Left renal cortex interstitium (tissue), 4 donors: ENCODE measurements around the gene SGCD. TPM values are rescaled to one million over a fixed set of nuclear protein-coding genes. Genes with fewer than 3 reads are reported as not detected.

Experiments used
- DNase-seq, 4 donors: peaks; one replicate each; pipeline ENCODE4 v3.0.0-alpha.2; 2013; ENCODE audit warnings: low read depth in 4 of 4, low spot score in 2 of 4, missing footprints in 1 of 4
- polyA plus RNA-seq, 4 donors: library from polyadenylated mRNA; unstranded; fragments of 120-200 nt; gene quantifications; one replicate each; pipeline ENCODE4 v1.2.1, GENCODE V29; 2013; ENCODE audit not compliant: insufficient read length in 4 of 4

The SGCD gene
- polyA plus RNA-seq, 4 donors = 3.8 to 6.0 (median 5.2) TPM

DNA sequence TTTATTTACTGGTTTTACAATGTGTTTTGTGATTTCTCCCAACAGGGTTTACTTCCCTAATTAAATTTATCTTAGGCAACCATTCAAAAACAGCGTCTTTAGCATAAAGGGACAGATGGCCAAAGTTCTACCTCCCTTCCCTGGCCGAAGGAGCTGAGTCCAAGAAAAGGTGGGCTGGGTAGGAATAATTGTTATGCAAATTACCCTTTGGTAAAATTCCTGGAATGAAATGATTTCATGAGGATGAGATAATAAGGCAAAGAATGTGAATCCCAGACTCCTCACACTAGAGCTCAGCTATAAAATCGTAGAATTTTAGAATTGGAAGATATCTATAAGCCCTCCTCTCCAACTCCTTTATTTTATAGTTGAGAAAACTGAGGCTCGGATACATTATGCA, 119.6 kb downstream of the SGCD start:
- no peak for DNase-seq

DNA sequence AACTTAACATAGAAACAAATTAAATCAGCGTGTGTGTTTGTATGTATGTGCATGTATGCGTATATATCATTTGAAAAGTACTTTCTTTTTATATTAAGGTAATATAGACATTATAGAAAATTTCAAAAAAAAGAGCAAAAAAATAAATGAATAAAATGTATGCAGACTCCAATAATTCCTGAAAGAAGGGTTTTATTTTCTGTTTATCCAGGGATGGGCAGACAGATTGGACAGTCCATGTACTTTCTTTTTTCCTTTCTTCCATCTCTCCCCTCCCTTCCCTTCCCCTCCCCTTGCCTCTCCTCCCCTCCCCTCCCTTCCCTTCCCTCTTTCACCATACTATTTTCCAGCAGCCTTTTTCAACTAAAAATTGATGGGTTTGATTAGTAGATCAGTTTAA, 123.8 kb downstream of the SGCD start:
- no peak for DNase-seq

DNA sequence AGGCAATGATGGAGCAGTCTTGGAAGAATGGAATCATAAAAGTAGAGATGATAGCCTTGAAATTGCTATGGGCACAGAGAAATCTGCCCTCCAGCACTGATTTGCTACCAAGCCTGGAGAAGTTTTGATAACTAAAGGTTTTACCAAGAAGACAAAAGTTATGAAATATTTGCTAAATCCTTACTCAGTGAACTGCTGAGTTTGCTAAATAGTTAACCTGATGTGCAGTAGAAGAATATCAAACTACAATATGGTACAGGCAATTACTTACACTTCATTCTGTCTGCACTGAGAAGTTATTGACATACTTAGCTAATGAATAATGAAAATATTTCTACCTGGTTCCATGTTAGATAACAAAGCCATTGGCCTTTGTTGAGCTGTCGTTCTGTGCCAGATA, 124.5 kb downstream of the SGCD start:
- no peak for DNase-seq

DNA sequence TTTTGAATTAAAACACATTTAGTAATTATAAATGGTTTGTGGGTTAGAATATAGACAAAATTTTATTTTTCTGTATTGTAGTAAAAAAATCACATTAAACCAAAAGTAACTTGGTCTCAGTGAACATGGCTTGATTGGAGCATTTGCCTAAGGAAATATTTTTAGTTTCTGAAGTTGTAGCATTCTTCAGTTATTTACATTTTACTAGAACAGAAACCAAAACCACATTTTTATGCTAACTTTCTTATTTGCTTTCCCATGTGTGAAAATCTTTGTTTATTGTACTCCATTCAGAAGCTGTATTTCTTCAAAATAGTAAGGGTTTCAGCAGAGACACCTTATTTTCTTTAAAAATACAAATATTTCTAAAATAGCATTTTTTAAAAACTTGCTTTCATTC, 129.9 kb downstream of the SGCD start:
- no peak for DNase-seq

DNA sequence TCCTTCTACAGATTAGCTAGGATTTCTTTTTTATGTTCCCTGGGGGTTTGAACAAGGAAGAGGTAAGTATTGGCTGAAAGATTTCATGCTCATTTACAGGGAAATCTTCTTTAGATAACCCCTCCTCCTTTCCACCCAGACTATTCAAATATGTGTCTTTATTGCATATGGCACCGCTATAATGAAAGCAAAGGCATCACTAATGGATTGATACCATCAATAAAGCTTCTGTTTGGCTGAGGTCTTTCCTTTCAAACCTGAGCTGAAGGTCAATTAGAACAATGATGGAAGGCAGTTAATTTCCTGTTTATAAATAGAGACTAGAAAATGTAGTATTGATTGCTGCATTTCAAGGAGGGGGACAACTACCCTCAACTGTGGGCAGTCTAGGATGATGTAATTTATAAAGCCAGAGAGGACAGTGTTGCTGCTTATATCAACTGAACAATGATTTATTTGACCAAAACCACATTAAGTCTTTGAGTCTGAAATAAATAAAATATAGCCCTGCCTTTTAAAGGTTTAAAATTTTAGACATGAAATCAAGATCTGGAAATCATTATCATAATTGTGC, 132.9 kb downstream of the SGCD start:
- DNase-seq = no peak

DNA sequence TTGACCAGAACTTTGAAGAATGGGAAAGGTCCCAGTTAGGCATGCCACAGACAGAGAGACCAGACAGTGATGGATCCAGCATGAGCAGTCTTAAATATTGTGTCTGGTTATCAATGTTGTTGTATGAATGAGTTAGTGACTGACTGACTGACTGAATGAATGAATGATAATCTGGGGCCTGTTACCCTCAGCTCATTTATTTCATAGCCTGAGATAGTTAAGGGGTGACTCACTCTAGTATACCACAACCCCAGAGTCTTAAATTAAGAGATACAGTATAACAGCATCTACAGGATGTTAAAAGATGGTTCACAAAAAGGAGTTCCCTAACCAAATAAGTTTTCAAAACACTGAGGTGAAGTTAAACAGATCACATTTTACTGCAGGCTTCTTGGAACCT, 133.5 kb downstream of the SGCD start:
- DNase-seq = no peak

DNA sequence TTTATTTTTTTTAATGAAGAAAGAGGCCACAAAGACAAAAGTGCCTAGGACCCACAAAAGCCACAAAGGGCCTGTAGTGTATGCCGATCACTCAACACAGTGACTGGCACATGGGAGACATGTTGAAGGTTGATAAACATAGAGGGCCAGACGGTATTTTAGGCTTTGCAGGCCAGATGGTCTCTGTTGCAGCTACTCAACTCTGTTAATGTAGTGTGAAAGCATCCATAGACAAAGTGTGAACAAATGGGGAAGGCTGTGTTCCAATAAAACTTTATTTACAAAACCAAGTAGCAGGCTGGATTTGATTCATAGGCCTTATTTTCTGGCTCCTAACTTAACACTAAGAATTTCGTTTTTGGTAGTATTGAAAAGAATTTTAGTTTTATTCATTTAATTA, 139.9 kb downstream of the SGCD start:
- DNase-seq = no peak

DNA sequence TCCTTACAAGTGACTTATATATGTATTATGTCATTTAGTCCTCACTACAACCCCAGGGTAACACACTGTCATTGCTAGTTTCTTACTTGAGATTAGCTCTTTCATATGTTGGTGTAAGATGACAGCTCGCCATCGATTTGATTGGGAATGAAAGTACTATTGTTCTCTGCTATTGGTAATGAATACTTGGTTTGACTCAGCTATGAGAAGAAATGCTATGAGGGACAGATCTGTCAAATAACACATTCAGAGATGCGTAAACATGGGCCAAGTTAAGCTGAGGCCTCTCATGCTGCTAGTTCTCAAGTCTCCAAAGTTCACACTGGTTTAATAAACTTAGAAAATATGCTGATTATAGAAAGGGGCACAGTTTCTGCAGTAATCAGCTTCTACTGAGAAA, 142.7 kb downstream of the SGCD start:
- no peak for DNase-seq

DNA sequence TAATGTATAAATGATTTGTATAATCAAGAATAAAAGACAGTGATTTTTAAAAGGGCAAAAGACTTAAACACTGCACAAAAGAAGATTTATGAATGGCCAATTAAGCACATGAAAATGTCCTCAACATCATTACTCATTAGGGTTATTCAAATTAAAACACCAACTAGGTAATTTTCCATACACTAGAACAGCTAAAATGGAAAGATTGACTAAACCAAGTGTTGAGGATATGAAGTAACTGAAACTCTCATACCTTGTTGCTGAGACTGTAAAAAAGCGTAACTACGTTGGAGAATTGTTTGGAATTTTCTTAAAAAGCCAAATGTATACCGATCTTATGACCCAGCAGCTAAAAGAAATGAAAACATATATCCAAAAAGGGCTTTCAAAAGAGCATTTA, 144.9 kb downstream of the SGCD start:
- DNase-seq = no peak

DNA sequence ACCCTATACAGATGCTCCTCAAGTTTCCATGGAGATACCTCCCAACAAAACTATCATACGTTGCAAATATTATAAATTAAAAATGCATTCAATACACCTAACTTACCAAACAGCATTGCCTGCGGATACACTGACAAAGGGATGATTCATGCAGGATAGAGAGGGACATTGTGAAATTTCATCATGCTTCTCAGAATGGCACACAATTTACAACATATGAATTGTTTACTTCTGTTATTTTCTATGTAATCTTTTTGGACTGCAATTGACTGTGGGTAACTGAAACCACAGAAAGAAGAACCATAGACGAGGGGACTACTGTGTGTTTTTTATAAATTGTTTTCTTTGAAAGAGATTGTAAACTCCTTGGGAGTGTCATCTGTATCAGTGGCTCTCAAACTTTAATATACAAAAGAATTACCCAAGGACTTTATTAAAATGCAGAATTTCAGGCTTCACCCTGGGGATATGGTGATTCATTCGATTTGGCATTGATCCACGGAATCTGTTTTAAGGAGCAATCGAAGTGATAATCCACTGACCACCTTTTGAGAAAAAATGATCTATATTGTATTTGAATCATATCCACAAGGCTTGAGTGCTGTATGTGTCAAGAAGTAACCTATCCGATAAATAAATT, 146.4 kb downstream of the SGCD start:
- no peak for DNase-seq

DNA sequence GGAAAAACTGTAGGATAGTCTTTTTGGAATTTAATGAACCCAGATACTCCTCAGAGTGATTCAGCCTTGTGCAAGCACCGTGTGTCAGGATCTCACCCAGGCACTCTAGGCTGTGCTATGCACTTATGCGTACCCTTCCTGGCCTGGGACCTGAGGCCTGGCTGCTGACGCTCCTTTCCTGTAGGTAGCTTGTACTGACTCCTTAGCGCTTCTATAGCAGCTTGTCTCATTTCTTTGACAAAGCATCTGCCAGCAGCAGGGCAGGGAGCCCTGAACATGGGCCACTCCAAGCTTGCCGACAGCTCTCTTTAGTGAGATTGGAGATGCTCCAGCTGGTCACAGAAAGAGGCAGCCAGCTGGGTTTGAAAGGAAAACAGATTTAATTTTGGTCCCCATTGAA, 147.3 kb downstream of the SGCD start:
- no peak for DNase-seq

DNA sequence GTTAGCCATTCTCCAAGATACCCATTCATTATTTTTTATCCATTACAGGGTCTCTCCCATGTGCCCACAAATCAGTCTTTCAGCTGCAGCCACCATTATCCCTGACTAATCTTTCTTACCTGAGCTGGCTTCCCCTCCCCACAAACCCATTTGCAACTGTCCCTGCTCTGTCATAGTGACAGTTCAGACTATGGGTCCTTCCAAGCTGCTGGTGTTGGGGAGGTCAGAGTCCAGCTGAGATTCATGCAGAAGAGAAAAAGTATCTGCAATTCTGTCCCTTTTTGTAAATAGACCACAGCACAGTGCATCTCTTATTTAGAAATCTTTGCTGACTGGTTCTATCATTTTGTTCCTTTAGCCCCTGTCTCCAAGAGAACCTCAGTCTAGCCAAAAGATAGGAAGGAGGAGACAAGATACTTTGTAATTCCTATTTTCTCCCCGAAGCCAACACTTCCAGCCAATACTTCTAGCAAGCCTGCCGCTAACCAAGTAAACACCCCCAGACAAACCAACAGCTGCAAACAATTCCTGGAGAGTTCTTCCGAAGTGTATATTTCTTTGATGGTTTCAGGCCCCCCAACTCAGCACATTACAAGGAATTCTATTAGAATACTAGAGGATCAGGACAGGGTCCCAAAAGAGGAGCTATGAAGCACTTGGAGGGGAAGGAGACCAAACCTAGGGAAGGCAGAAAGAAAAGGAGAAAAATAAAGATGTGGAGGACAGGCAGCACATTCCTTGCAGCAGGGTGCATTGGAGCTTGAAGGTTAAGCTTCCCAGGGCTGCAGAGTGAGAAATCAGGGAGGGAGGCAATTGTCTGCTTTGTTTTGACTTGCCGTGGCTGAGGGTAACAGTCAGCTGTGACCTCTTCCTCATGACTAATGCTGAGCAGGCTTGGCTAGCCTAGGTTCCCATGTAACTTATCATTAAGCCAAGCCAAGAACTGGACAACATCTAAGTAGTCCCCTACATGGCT, 148.5 kb downstream of the SGCD start:
- peak; percentile 29 to 51 (median 36) for DNase-seq

DNA sequence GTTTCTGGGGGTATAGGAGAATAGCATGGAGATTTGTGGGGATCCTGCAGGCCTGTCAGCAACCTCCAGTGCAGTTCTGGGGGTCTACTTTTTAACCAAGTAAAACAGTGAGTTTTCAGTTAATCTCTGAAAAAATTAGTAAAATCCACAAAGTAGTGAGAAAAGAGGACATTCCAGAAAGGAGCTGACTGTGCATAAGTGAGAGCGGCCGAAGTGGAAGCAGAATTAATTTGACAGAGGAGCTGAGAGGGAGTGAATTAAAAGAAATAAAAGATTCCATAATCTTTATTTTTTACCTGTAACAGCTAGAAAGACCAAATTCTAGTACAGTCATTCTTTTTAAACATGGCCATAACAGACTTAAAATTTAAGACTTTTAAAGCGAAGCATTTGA, 149.2 kb downstream of the SGCD start:
- no peak for DNase-seq

DNA sequence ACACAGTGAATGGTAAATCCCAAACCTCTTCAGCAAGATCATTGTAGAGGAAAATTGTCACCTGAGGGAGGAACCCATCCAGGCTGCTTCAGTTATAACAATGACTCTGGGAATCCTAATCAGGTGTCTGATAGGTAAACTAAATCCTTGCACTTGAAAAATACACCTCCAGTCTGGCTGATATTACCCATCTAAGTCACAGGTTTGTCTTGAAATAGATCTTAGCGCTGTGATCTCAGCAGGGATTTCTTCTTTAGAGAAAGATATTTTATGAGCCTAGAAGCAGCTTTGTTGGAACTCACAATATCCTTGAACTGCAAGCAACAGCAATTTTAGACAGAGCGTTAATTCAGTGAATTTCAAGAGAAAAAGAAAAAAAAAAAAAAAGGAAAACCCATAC, 149.7 kb downstream of the SGCD start:
- no peak for DNase-seq

DNA sequence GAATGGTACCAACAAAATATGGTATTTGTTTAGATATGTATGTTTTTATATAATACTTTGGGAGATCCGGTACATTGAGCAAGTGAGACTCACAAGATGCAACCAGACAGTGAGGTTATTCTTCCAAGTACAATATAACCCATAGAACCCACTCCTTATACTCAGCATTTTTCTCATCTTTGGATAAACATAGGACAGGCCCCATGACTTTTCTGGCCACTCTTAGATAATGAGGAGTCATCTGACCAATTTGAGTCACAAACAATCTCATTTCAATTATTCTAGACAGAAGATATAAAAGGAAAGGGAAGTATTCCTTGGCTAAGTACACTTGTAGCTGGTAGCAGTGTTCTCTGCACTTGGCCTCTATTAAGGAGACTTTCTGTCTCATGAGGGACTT, 150.2 kb downstream of the SGCD start:
- no peak for DNase-seq

DNA sequence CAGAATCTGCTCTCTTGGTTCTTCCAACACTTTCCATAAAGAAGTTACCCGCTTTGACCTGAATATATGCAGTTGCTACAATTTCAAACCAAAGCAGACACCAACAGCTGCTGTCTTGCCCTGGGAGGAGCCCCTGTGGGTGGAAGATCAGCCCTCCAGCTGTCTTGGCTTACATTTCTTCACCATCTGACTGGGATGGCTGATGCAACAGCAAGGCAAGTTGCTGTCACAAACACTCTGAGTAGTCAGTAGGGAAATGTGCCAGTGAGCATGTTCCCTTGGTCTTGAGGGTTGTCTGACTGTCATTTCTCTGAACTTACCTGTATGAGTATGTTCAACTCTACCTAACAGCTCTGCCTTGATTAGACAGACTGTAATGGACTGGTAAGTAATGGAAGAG, 152.9 kb downstream of the SGCD start:
- DNase-seq = no peak

DNA sequence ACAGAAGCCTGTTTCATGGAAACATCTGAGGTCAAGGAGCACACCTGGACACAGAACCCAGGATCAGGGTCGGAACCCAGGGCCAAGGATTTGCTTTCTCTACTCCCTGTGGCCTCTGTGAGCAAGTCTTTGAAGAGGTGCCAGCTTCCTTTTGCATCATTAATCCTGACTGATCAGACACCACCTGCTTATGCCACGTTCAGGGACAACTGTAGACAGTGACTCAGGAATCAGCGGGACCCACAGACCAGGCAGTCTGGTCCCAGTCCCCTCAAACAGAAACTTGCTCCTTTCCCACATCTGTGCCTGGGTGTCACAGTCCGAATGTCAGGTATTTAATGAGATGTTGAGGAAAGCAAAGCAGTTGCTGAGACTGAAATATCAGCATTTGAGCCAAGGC, 154.8 kb downstream of the SGCD start:
- DNase-seq = no peak

DNA sequence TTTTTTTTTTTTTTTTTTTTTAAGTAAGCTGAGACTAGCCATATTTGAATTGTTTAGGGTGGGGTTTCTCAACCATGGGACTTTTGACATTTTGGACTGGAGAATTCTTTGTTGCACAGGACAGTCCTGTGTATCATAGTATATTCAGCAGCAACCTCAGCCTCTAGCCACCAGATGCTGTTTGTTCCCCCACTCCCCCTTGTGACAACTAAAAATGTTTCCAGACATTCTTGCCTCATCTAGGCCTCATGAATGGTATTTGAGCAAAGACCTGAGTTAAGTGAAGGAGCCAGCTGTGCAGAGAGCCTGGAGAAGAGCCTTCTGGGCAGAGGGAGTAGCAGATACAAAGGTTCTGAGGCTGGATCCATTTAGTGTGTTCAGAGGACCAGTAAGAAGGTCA, 155.9 kb downstream of the SGCD start:
- no peak for DNase-seq

DNA sequence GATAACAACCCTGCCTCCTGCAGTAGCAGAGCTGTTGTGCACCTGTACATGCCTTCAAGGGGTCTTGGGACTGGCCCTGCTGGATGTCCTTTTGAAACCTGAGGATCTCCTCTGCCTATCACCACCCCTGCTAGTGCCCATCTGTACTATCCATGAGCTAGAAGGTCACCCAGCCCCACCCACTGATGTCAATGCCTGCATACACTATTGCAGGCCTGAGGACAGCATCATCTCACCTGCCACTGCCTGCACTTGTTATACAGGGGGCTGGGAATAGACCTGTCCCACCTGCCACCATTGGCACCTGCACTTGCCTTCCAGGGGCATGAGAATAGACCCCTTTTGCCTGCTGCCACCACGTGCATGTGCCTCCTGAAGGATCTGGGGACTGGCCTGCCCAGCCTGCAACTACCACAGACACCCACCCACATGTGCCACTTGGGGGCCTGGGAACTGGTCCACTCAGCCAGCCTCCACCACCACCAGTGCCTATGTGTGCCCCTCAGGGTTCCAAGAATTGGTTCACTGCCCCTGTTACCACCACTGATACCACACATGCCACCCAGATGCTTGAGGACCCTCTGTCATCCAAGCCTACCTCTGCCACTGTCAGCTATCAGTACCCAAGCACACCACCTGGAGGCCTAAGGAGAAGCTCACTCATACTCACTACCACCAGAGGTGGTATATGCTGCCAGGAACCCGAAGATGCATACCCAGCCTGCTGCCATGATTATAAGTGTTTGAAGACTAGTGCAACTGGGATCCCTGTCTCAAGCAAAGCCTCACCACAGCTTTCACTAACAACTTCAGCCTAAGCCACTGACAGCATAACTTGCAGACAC, 159.7 kb downstream of the SGCD start:
- no peak for DNase-seq

DNA sequence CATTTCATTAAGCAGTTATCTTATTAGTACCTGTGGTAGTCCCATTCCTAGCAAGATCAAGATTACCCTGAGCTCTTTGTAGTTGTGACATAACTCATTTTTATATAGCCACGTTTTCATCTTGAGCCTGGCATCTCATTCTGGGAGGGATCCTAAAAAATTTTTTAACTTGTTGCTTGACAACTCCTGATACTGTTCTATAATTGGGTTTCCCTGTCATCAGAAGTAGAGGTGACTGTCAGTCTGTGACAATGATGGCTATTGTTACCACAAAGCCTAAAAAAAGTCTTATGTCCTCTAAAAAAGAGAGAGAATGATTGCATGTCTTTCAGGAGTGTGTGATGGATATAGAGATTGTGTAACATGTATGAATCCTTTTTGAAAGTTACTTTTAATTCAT, 164.8 kb downstream of the SGCD start:
- no peak for DNase-seq

DNA sequence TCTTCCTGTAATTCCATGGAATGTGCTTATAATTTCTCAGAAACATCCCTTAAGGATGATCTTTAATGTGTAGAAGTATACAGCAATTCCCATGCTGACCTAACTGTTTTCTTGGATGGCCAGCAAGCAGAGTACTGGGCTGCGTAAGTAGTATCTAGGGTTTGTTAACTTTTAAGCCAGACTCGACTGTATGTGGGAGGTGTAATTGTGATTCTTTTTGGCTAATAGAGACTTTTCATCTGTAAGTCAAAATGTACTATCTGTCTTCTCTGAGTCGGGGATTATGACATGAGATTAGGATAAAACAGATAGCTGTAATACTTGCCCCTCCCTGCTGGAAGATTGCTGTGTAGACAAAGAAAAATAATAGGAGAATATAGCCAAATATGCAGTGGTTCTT, 169.3 kb downstream of the SGCD start:
- DNase-seq = no peak
